Loucy (cell line): ENCODE results near the gene OR6C6.

ENCODE experiments used
- H2AFZ ChIP-seq: fragments of 200-600 bp; sonication (generic); 2 replicates; pipeline ENCODE4 v1.6.0; 2016; ENCODE audit warnings: antibody characterized with exemption, mild to moderate bottlenecking, low read length, moderate library complexity
- H3F3A ChIP-seq: fragments of 200-600 bp; 2 replicates; pipeline ENCODE4 v1.6.0; 2016; ENCODE audit warnings: antibody characterized with exemption, low read depth, mild to moderate bottlenecking
- H3K27me3 ChIP-seq: fragments of 200-600 bp; sonication (generic); 2 replicates; pipeline ENCODE4 v1.6.1; 2014; ENCODE audit warnings: low read length, mild to moderate bottlenecking; ENCODE audit not compliant: insufficient read depth, poor library complexity, severe bottlenecking
- H3K36me3 ChIP-seq: fragments of 200-600 bp; sonication (generic); 2 replicates; pipeline ENCODE4 v1.6.1; 2016; ENCODE audit warnings: low read length; ENCODE audit not compliant: insufficient read depth
- H3K4me1 ChIP-seq: fragments of 200-600 bp; sonication (generic); 2 replicates; pipeline ENCODE4 v1.5.1; 2014; ENCODE audit warnings: low read length, mild to moderate bottlenecking; ENCODE audit not compliant: insufficient read depth, poor library complexity, severe bottlenecking
- H3K4me2 ChIP-seq: fragments of 200-600 bp; sonication (generic); 2 replicates; pipeline ENCODE4 v1.6.0; 2014; ENCODE audit warnings: antibody characterized with exemption, low read length, low read depth, mild to moderate bottlenecking; ENCODE audit not compliant: poor library complexity, severe bottlenecking
- H3K4me3 ChIP-seq: fragments of 200-600 bp; sonication (generic); 2 replicates; pipeline ENCODE4 v1.5.1; 2014; ENCODE audit warnings: low read length, mild to moderate bottlenecking, mixed read lengths; ENCODE audit not compliant: poor library complexity, severe bottlenecking
- H3K79me2 ChIP-seq: fragments of 200-600 bp; sonication (generic); 2 replicates; pipeline ENCODE4 v1.6.1; 2014; ENCODE audit warnings: low read length; ENCODE audit not compliant: insufficient read depth
- H3K9ac ChIP-seq: fragments of 200-600 bp; sonication (generic); 2 replicates; pipeline ENCODE4 v1.6.0; 2014; ENCODE audit warnings: mild to moderate bottlenecking, low read depth, low read length, moderate library complexity; ENCODE audit not compliant: poor library complexity, severe bottlenecking
- H3K9me2 ChIP-seq: fragments of 200-600 bp; sonication (generic); replicated peaks from 2 replicates; pipeline ENCODE4 v1.6.1; 2016; ENCODE audit warnings: low read depth, low read length, mixed read lengths
- H3K9me3 ChIP-seq: fragments of 200-600 bp; sonication (generic); 2 replicates; pipeline ENCODE4 v1.6.1; 2014; ENCODE audit warnings: mild to moderate bottlenecking, antibody characterized with exemption, low read length, low read depth; ENCODE audit not compliant: insufficient read depth
- H4K20me1 ChIP-seq: fragments of 200-600 bp; sonication (generic); 2 replicates; pipeline ENCODE4 v1.6.0; 2014; ENCODE audit warnings: antibody characterized with exemption, low read length, mild to moderate bottlenecking; ENCODE audit not compliant: insufficient read depth, poor library complexity, severe bottlenecking
- CTCF ChIP-seq: fragments of 200-600 bp; sonication (generic); conservative IDR thresholded peaks from 2 replicates; pipeline ENCODE4 v1.5.1; 2014; ENCODE audit warnings: mild to moderate bottlenecking, antibody characterized with exemption, low read length
- EZH2phosphoT487 ChIP-seq: fragments of 200-600 bp; IDR thresholded peaks from 2 replicates; pipeline ENCODE4 v1.6.1; 2018; ENCODE audit warnings: antibody characterized with exemption, mild to moderate bottlenecking, moderate library complexity, borderline replicate concordance

Gene OR6C6

GRCh38 chr12:55280991-55281390 lies 15.4 kb downstream of the OR6C6 start:
- no peak overlapping the region for H2AFZ ChIP-seq

GRCh38 chr12:55258303-55258702 lies 38.1 kb downstream of the OR6C6 start:
- no peaks in the 10 kb centered on the region for H3K36me3 ChIP-seq
- no peaks in the 10 kb centered on the region for H3F3A ChIP-seq
- H3K79me2 ChIP-seq, result no peaks in the 10 kb centered on the region
- no peak overlapping the region for H3K4me3 ChIP-seq
- H3K4me1 ChIP-seq, result no peaks in the 10 kb centered on the region
- no peaks in the 10 kb centered on the region for H3K9me3 ChIP-seq
- H3K9me2 ChIP-seq, result no peaks in the 10 kb centered on the region
- H3K27me3 ChIP-seq, result no peaks in the 10 kb centered on the region
- TF ChIP-seq EZH2phosphoT487, result no peak
- TF ChIP-seq CTCF, result no peak
- no peak overlapping the region for H2AFZ ChIP-seq
- H3K4me2 ChIP-seq, result no peak overlapping the region
- no peaks in the 10 kb centered on the region for H4K20me1 ChIP-seq
- no peak overlapping the region for H3K9ac ChIP-seq

More at GRCh38 chr12:55280991-55281390, 15.4 kb downstream of the OR6C6 start:
- Histone ChIP-seq H3K79me2 (no peaks in the 10 kb centered on the region), H3K4me3 (no peak overlapping the region), H4K20me1 (no peaks in the 10 kb centered on the region), H3K36me3 (no peaks in the 10 kb centered on the region), H3K9me2 (no peaks in the 10 kb centered on the region), H3K9me3 (no peaks in the 10 kb centered on the region), H3F3A (no peaks in the 10 kb centered on the region), H3K4me2 (no peak overlapping the region), H3K4me1 (no peaks in the 10 kb centered on the region), H3K27me3 (no peaks in the 10 kb centered on the region), H3K9ac (no peak overlapping the region)
- TF ChIP-seq EZH2phosphoT487 (no peak), CTCF (no peak)

GRCh38 chr12:55256831-55257230 lies 39.5 kb downstream of the OR6C6 start:
- H3K4me2 ChIP-seq, result no peak overlapping the region
- H3K9ac ChIP-seq, result no peak overlapping the region
- H2AFZ ChIP-seq, result no peak overlapping the region
- H3K9me3 ChIP-seq, result no peaks in the 10 kb centered on the region
- no peaks in the 10 kb centered on the region for H3F3A ChIP-seq
- no peaks in the 10 kb centered on the region for H3K4me1 ChIP-seq
- H3K79me2 ChIP-seq, result no peaks in the 10 kb centered on the region
- H3K27me3 ChIP-seq, result no peaks in the 10 kb centered on the region
- H3K4me3 ChIP-seq, result no peak overlapping the region
- no peaks in the 10 kb centered on the region for H4K20me1 ChIP-seq
- no peaks in the 10 kb centered on the region for H3K36me3 ChIP-seq
- no peaks in the 10 kb centered on the region for H3K9me2 ChIP-seq
- TF ChIP-seq CTCF (no peak), EZH2phosphoT487 (no peak)
